CD4-positive, CD25-positive, alpha-beta regulatory T cell (primary cell): Measurements from ENCODE around the gene COG5. TPM values are rescaled to one million over a fixed set of nuclear protein-coding genes. Genes with fewer than 3 reads are reported as not detected.
A peak's percentile ranks its signal among the peaks of the same experiment; 100 is the strongest.
"Not testable (repeated sequence)": the region's sequence is repeated elsewhere in the genome, so short reads cannot be mapped to it uniquely, and the experiment has no call there.

ENCODE experiments used
- ATAC-seq, 2 donors: fragments of 150-1000 bp; cut with Tn5 transposase; one replicate each; pipeline ENCODE4 v1.10.0; 2021; ENCODE audit warnings: low read depth in 2 of 2, moderate number of reproducible peaks in 2 of 2, moderate library complexity in 1 of 2
- DNase-seq, 3 donors: peaks; one replicate each; pipeline versions ENCODE4 v3.0.0 to v3.0.0-alpha.2; 2012 to 2022; ENCODE audit warnings: mixed read lengths in 1 of 3
- H3K27ac ChIP-seq: one replicate; pipeline ENCODE4 v1.7.0; 2013; ENCODE audit warnings: mild to moderate bottlenecking, low read length; ENCODE audit not compliant: insufficient read depth, poor library complexity, severe bottlenecking
- H3K27me3 ChIP-seq: one replicate; pipeline ENCODE4 v1.7.0; 2013; ENCODE audit warnings: low read length; ENCODE audit not compliant: control insufficient read depth, insufficient read depth
- H3K36me3 ChIP-seq: one replicate; pipeline ENCODE4 v1.7.0; 2013; ENCODE audit warnings: mild to moderate bottlenecking, low read length, moderate library complexity; ENCODE audit not compliant: control insufficient read depth, insufficient read depth
- H3K4me1 ChIP-seq: 2 replicates; pipeline ENCODE4 v1.7.0; 2013; ENCODE audit warnings: mild to moderate bottlenecking, low read length; ENCODE audit not compliant: insufficient read depth, control insufficient read depth, poor library complexity, severe bottlenecking
- H3K4me3 ChIP-seq: one replicate; pipeline ENCODE4 v1.7.0; 2013; ENCODE audit warnings: low read depth, mild to moderate bottlenecking, low read length, moderate library complexity
- H3K9me3 ChIP-seq, 2 experiments: 1 replicate in 1 of 2; 2 replicates in 1 of 2; pipeline ENCODE4 v1.7.0; 2013; ENCODE audit warnings: low read length in 2 of 2, mild to moderate bottlenecking in 1 of 2, moderate library complexity in 1 of 2; ENCODE audit not compliant: control insufficient read depth in 2 of 2
- H3K27ac Mint-ChIP-seq, 3 donors: one replicate each; pipeline ENCODE4 v1.8.0; 2020 to 2022; ENCODE audit warnings: mild to moderate bottlenecking in 3 of 3, mixed read lengths in 3 of 3, moderate library complexity in 2 of 3
- H3K27me3 Mint-ChIP-seq: one replicate; pipeline ENCODE4 v1.8.0; 2022; ENCODE audit warnings: mild to moderate bottlenecking, mixed read lengths
- H3K36me3 Mint-ChIP-seq: one replicate; pipeline ENCODE4 v1.8.0; 2020; ENCODE audit warnings: mixed read lengths
- H3K4me1 Mint-ChIP-seq, 4 donors: one replicate each; pipeline ENCODE4 v1.8.0; 2020 to 2022; ENCODE audit warnings: mixed read lengths in 4 of 4, mild to moderate bottlenecking in 1 of 4
- H3K4me3 Mint-ChIP-seq, 4 donors: one replicate each; pipeline ENCODE4 v1.8.0; 2020 to 2022; ENCODE audit warnings: mild to moderate bottlenecking in 4 of 4, mixed read lengths in 4 of 4, moderate library complexity in 3 of 4
- H3K9me3 Mint-ChIP-seq, 7 donors: one replicate each; pipeline ENCODE4 v1.8.0; 2020 to 2022; ENCODE audit warnings: mixed read lengths in 7 of 7, mild to moderate bottlenecking in 3 of 7, moderate library complexity in 2 of 7
- polyA plus RNA-seq, 4 donors: library from polyadenylated mRNA; unstranded; fragments of 300-500 nt; fragmentation: Illumina TruSeq; gene quantifications; one replicate each; pipeline ENCODE4 v1.2.3, GENCODE V29; 2021
- total RNA-seq: library from RNA; stranded (reverse); gene quantifications from one replicate; pipeline ENCODE4 v1.2.3, GENCODE V29; 2022

Gene COG5
- total and polyA plus RNA-seq, 5 donors from 2014 or later = 23.2 to 68.2 (median 34.5) TPM

DNA sequence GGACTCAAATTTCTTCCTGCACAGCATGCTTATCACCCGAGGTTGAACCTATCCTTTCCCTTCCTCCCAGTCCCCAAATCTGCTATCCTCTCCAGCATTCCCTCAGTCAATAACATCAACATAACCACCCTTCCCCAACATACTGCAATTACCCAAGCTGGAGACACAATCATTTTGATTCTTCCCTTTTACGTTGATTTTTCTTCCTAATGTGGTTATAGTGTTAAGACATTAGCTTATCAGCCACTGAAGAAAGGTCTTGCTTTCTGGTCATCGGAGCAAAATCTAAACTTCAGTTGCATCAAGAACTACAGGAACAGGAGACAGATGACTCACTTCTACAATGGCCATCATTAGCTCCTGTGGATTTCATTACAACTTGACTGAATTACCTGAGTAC, 398.4 kb downstream of the COG5 start:
- Histone ChIP-seq H3K27ac (no peak overlapping the region), H3K36me3 (no peaks in the 10 kb centered on the region), H3K27me3 (peaks cover 6% of the 10 kb centered on the region), H3K4me1 (peaks cover 22% of the 10 kb centered on the region), H3K9me3 (no peaks in the 10 kb centered on the region), H3K4me3 (no peak overlapping the region)
- Mint-ChIP-seq H3K36me3 (peaks cover 3% of the 10 kb centered on the region), H3K4me3 (peak overlapping the region in 1 of 4 donors; percentile 63), H3K27ac (no peak overlapping the region), H3K9me3 (no peaks in the 10 kb centered on the region), H3K27me3 (peaks cover under 1% of the 10 kb centered on the region), H3K4me1 (peaks cover 0 to 28% (median 12%) of the 10 kb centered on the region in 4 donors)
- DNase-seq (no peak), ATAC-seq (no peak)

DNA sequence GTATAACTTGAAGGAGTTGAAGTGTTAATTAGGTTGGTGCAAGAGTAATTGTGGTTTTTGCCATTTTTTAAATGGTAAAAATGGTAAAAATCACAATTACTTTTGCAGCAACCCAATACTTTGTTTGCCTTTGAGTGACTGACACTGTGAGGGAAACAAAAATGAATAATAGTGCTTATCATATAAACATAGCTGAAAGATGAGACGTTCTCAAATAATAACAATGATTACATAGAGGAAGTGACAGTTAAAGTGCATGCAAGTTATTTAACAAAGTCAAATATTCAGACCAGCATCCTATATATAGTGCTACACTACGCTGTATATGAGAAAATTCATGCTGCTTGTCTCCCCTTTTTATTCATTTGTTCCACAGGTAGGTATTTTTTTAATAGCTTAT, 399.6 kb downstream of the COG5 start:
- Mint-ChIP-seq H3K36me3 (peaks cover 3% of the 10 kb centered on the region), H3K4me3 (peak overlapping the region in 2 of 4 donors; percentile 8 to 16), H3K27ac (peak overlapping the region in 1 of 3 donors; percentile 65), H3K4me1 (peaks cover 0 to 20% (median 8%) of the 10 kb centered on the region in 4 donors), H3K9me3 (no peaks in the 10 kb centered on the region), H3K27me3 (peaks cover 4% of the 10 kb centered on the region)
- Histone ChIP-seq H3K36me3 (no peaks in the 10 kb centered on the region), H3K4me1 (peaks cover 17% of the 10 kb centered on the region), H3K4me3 (no peak overlapping the region), H3K27ac (no peak overlapping the region), H3K27me3 (peaks cover 6% of the 10 kb centered on the region), H3K9me3 (no peaks in the 10 kb centered on the region)
- DNase-seq (no peak), ATAC-seq (no peak)

- peaks cover 7% of the 10 kb centered on the region for H3K27me3 Mint-ChIP-seq
- ATAC-seq (no peak), DNase-seq (no peak)
- Histone ChIP-seq H3K36me3 (no peaks in the 10 kb centered on the region), H3K4me3 (no peak overlapping the region), H3K9me3 (no peaks in the 10 kb centered on the region), H3K27ac (no peak overlapping the region), H3K27me3 (peaks cover 6% of the 10 kb centered on the region), H3K4me1 (peaks cover 8% of the 10 kb centered on the region)
- no peaks in the 10 kb centered on the region for H3K9me3 Mint-ChIP-seq
- H3K27ac Mint-ChIP-seq = no peak overlapping the region
- H3K4me3 Mint-ChIP-seq = no peak overlapping the region
- peaks cover 3% of the 10 kb centered on the region for H3K36me3 Mint-ChIP-seq
- H3K4me1 Mint-ChIP-seq = peaks cover 0 to 9% (median 5%) of the 10 kb centered on the region in 4 donors
These were observed 401.2 kb downstream of the COG5 start for GRCh38 chr7:107162475-107162874.

DNA sequence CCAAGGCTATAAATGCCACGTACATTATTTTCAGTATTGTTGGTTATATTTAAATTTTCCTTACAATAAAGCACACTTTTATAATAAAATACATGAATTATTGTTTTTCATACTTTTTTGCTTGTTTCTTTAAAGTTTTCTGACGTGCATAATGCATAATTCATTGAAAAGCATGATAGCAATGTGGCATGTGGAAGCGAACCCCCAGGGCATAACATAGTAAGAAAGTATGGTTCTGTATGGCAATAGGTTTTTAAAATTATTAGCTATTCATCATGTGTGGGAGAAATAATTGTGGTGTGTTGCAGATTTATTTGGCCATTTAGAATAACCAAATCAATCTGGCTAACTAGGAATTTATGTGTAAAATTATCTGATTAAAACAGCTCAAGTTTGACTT, 402.3 kb downstream of the COG5 start:
- no peaks in the 10 kb centered on the region for H3K9me3 Mint-ChIP-seq
- DNase-seq (no peak), ATAC-seq (no peak)
- Histone ChIP-seq H3K36me3 (no peaks in the 10 kb centered on the region), H3K4me3 (no peak overlapping the region), H3K27me3 (peaks cover 6% of the 10 kb centered on the region), H3K9me3 (no peaks in the 10 kb centered on the region), H3K27ac (no peak overlapping the region), H3K4me1 (no peaks in the 10 kb centered on the region)
- H3K27me3 Mint-ChIP-seq = peaks cover 17% of the 10 kb centered on the region
- H3K27ac Mint-ChIP-seq = no peak overlapping the region
- peaks cover 0 to 5% (median 2%) of the 10 kb centered on the region in 4 donors for H3K4me1 Mint-ChIP-seq
- no peak overlapping the region for H3K4me3 Mint-ChIP-seq
- H3K36me3 Mint-ChIP-seq = peaks cover 3% of the 10 kb centered on the region

GRCh38 chr7:107160389-107160788, 403.3 kb downstream of the COG5 start:
- H3K4me1 ChIP-seq = no peaks in the 10 kb centered on the region
- H3K27ac Mint-ChIP-seq = no peak overlapping the region
- peaks cover 5% of the 10 kb centered on the region for H3K27me3 ChIP-seq
- peaks cover 17% of the 10 kb centered on the region for H3K27me3 Mint-ChIP-seq
- H3K36me3 Mint-ChIP-seq = peaks cover 2% of the 10 kb centered on the region
- H3K36me3 ChIP-seq = no peaks in the 10 kb centered on the region
- no peaks in the 10 kb centered on the region for H3K9me3 ChIP-seq
- peaks cover 0 to 1% (median 0%) of the 10 kb centered on the region in 7 donors for H3K9me3 Mint-ChIP-seq
- no peak overlapping the region for H3K4me3 ChIP-seq
- ATAC-seq = no peak
- H3K4me1 Mint-ChIP-seq = peaks cover 0 to 2% (median 0%) of the 10 kb centered on the region in 4 donors
- H3K27ac ChIP-seq = no peak overlapping the region
- no peak for DNase-seq
- no peak overlapping the region for H3K4me3 Mint-ChIP-seq

GRCh38 chr7:107158028-107158427, 405.7 kb downstream of the COG5 start:
- DNase-seq (no peak), ATAC-seq (no peak)
- Mint-ChIP-seq H3K4me1 (no peaks in the 10 kb centered on the region), H3K27me3 (peaks cover 17% of the 10 kb centered on the region), H3K27ac (no peak overlapping the region), H3K9me3 (peaks cover 0 to 1% (median 0%) of the 10 kb centered on the region in 7 donors), H3K4me3 (no peak overlapping the region), H3K36me3 (no peaks in the 10 kb centered on the region)
- Histone ChIP-seq H3K27ac (no peak overlapping the region), H3K9me3 (no peaks in the 10 kb centered on the region), H3K36me3 (no peaks in the 10 kb centered on the region), H3K4me1 (no peaks in the 10 kb centered on the region), H3K27me3 (peaks cover 6% of the 10 kb centered on the region), H3K4me3 (no peak overlapping the region)

- no peak overlapping the region for H3K4me3 Mint-ChIP-seq
- H3K27me3 Mint-ChIP-seq = peaks cover 17% of the 10 kb centered on the region
- H3K27me3 ChIP-seq = peaks cover 6% of the 10 kb centered on the region
- no peak overlapping the region for H3K4me3 ChIP-seq
- no peaks in the 10 kb centered on the region for H3K4me1 ChIP-seq
- H3K27ac ChIP-seq = no peak overlapping the region
- DNase-seq (no peak), ATAC-seq (no peak)
- no peaks in the 10 kb centered on the region for H3K4me1 Mint-ChIP-seq
- H3K27ac Mint-ChIP-seq = no peak overlapping the region
- no peaks in the 10 kb centered on the region for H3K36me3 ChIP-seq
- H3K9me3 Mint-ChIP-seq = peaks cover 0 to 1% (median 0%) of the 10 kb centered on the region in 7 donors
- no peaks in the 10 kb centered on the region for H3K9me3 ChIP-seq
- no peaks in the 10 kb centered on the region for H3K36me3 Mint-ChIP-seq
These were observed 406.6 kb downstream of the COG5 start for GRCh38 chr7:107157091-107157490.

DNA sequence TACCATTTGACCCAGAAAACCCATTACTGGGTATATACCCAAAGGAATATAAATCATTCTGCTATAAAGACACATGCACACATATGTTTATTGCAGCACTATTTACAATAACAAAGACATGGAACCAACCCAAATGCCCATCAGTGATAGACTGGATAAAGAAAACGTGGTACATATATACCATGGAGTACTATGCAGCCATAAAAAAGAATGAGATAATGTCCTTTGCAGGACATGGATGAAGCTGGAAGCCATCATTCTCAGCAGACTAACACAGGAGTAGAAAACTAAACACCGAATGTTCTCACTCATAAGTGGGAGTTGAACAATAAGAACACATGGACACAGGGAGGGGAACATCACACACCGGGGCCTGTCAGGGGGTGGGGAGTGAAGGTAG, 408.0 kb downstream of the COG5 start:
- peaks cover 23% of the 10 kb centered on the region for H3K27me3 Mint-ChIP-seq
- H3K27ac ChIP-seq, H3K4me1 Mint-ChIP-seq, H3K9me3 Mint-ChIP-seq, H3K4me1 ChIP-seq, H3K36me3 Mint-ChIP-seq, H3K4me3 ChIP-seq, H3K9me3 ChIP-seq, H3K27ac Mint-ChIP-seq, ATAC-seq, DNase-seq, H3K27me3 ChIP-seq, H3K36me3 ChIP-seq, H3K4me3 Mint-ChIP-seq: not testable (repeated sequence)
